GM21737 (cell line): ENCODE data around the gene TPSG1.

Source experiments
- ATAC-seq: cut with Tn5 transposase; IDR thresholded peaks from one replicate; pipeline ENCODE4 v1.9.1; 2021; ENCODE audit warnings: mild to moderate bottlenecking, moderate library complexity; ENCODE audit not compliant: unreplicated experiment

Gene TPSG1

DNA sequence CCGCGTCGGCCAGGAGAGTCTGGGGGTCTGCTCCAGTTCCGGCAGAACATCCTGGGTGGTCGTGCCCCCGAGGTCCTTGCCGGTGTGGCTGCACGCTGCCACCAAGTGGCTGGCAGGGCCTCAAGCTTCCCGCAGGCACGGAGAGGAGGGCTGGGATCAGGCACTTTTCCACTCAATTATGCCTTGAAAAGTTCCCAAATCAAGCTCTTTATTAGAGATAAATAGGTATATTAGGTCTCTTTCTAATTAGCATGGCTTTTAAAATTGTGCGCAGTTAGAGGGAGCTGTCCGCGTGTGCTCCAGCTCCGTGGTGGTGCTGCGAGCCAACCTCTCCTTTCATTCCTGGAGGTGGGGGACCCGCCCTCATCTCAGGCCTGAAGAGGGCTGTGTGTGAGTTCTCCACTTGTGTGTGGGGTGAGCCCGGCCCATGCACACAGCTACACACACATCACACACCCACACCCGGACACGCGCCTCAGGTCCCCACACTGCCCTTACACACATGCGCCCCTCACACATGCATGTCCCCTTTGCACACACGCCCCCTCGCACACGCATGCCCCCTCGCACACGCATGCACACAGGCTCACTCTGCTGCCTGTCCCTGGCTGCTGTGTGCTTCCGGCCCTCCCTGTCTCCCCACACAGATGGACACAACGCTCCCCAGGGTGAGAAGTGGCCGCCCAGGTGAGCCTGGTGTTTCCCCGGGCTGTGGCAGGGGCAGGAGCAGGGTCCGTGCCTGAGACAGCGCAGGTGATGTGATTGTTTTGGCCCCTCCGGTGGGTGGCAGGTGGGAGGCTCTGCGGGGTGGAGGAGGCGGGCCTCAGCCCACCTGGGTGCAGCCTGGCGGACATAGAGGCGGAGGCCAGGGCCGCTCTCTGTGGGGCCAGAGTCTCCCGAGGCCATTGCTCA is 43.4 kb downstream of the TPSG1 start:
- ATAC-seq = no peak

DNA sequence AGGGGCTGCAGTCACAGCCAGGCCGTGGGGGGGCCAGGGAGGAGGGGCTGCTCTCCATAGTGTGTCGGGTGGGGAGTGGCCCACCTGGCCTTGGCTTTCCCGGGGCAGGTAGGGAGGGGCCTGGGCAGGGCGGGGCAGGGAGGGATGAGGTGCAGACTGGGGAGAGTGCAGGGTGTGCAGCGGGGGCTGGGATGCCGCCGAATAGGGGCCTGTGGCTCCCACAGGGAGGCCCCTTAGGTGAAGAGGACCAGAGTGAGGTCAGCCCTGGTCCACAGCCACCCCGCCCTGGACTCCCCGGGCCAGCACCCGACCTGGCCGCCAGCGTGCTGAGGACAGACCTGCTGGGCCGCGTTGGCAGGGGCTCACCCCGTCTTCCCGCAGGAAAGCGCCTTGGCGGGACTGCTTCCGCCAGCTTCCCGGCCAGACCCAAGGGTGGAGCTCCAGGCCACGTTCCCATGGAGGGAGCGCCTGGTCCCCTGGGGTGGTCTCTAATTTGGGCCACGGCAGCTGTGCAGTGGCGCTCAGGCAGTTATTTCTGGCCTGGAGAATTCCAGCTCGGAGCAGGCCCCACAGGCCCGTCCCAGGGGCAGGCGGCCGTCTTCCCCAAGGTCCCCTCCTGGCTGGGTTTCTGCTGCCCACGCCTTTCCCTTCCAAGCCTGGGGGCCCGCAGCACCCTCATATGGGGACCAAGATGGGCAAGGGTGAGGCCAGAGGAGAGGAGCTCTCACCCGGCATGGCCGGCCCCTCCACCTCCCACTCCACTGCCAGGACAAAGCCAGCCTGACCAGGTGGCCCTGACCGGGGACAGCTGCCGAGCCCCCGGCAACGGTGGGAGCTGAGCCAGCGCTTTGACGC is 44.3 kb downstream of the TPSG1 start:
- ATAC-seq = no peak

DNA sequence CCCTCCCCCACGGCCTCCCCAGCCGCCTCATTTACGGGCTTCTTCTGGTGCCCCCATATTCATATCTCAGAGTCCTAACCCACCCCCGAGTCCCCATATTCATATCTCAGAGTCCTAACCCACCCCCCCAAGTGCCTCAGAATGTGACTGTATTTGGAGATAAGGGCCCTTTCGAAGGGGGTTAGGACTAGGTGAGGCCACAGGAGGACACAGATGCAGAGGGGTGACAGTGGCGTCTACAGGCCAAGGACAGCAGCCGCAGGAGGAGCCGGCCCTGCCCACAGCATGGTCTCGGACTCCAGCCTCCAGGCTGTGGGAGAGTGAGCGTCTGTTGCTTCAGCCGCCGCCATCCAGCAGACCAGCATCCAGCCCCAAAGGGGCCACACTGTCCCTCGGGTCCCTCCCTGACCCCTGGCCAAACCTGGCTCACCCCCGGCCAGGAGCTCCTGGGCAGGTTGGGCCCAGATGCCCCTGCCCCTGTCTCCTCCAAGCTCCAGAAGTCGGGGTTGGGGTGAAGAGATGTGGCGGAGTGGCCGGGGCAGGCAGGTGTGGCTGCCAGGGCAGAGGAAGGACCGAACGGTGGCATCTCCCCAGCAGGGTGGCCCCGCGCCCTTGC is 46.7 kb downstream of the TPSG1 start:
- ATAC-seq = no peak

DNA sequence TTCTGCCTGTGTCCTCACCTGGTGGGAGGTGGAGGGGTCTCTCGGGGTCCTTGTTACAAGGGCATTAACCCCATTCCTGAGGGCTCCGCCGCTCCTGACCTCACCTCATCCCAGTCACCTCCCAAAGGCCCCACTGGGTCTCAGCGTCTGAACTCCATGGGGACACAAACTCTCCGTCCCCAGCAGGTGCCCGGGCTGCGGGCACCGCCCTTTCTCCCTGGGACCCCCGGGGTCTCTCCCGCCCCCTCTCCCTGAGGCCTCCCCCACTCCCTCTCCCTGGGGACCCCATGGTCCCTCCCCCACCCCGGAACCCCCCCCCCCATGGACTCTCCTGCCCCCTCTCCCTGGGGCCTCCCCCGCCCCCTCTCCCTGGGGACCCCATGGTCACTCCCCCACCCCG is 47.3 kb downstream of the TPSG1 start:
- ATAC-seq = no peak

DNA sequence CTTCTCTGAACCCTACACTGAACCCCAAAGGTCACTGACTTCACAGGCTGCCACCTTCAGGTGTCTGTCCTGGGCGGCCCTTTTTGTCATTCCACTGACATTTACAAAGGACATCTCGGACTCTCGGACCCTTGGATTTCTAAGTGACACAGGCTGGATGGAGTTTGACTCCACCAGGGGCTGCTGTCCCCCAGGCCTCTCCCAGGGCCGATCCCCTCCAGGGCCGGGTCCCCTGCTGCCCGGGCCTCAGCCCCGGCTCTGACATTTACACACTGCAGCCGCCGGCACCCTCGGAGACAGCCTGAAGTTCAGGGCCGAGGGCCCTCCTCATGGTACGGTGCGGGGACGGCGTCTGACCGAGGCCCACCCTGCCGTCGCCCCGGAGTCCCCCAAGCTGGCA is 48.0 kb downstream of the TPSG1 start:
- no peak for ATAC-seq

DNA sequence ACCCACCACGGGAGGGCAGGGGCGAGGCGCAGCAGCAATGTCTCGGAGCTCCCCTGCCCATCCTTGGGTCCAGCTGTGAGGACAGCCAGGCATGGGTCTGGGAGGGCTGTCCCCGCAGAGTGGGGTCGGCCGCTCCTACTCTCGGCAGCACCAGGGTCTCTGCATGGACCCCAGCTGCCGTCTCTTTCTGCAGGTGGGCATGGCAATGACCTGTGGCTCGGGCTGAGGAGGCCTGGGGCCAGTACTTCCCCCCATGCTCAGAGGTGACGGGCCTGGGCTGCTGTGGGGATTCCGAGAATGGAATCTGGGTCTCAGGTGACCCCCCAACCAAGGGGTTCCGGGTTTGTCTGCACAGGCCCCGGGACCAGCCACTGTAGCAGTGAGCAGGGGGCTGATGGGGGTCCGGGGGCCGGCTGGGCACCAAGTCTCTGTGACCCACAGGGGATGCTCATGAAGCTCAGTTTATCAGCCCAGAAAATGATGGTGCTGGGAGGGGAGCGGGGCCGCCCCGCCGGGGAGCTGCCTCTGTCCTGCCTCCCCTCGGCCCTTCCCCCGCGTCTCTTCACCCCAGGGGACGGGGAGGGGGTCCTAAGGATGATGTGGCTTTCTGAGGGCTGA is 48.7 kb downstream of the TPSG1 start:
- ATAC-seq = no peak

DNA sequence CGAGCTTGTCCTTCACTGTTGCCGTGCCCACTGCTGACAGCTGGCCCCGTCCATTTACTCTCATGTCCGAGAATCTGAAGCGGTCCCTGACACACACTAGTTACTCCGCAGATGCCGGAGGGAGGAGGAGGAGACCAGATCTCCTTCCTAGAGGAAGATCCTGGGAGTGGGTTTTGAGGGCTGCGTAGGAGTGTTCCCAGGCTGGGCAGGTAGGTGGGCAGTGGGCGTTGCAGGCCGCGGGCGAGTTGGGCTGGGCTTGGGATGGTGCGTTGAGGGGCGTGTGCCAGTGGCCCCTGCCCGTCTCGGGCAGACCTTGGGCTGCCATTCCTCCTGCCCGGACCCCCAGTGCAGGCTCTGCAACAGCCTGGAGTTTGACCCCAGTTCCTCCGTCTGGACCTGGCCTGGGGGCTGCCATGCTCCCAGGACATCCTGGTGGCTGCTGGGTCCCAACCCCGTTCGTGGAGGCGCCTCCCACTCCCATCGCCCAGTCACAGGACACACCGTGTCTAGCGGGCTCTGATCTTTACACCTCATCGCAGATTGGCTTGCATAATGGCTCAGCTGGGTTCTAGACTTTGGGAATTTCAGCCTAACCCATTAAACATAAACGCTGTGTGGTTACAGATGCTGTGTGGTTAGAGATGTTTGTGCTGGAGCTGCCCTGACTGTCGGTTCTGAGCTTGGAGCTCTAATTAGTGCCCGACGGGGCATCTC is 49.3 kb downstream of the TPSG1 start:
- ATAC-seq = no peak

DNA sequence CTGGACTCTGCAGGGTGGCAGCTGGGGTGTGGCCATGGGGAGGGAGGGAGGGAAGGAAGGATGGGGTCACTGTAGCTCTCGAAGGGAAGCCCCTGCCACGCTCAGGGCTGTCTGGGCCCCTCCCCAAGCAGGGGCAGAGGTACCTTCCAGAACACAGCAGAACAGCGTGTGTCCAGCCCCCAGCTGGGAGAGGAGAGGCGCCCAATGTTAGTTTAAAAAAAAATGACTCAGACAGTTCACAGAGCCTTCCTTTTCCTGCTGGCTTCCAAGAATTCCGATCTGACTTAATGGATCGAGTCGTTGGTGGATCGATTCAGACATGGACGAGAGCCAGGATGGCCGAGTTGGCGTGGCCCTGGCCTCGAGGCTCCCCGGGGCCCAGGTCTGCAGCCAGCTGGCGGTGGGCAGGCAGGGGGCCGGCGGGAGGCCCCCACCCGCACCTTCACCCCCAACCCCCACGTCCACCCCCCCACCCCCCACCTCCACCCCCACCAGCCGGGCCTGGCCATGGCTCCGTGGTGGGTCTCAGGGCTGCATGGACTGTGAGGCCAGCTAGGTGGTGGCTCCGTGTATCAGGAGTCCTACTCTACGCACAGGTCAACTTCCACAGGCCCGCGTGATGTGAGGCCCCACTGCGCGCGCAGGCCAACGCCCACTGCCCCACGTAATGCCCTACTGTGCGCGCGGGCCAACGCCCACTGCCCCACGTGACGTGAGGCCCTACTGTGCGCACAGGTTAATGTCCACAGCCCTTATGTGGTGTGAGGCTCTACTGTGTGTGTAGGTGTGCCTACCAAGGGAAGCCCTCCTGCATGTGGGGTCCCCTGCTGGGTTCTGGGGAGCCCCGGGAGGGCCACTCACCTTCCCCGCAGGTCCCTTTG is 50.4 kb downstream of the TPSG1 start:
- ATAC-seq = no peak

DNA sequence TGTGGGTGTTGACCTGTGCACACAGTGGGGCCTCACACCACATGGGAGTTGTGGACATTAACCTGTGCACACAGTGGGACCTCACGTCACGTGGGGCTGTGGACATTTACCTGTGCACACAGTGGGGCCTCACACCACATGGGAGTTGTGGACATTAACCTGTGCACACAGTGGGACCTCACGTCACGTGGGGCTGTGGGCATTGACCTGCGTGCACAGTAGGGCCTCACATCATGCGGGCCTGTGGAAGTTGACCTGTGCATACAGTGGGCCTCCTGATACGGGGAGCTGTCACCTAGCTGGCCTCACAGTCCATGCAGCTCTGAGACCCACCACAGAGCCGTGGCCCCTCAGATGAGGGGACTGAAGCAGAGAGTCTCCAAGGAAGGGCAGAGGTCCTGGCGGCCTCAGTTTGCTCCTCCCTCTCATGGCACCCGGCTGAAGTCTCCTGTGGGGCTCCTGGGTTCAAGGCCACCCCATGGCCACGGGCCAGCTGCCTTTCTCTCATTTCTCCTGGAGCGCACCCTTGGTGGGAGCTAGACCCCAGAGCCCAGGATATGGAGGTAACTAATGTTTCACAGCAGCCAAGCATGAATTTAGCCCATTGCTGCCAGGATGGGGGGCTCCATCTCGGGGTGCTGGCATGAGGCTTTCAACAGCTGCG is 51.1 kb downstream of the TPSG1 start:
- ATAC-seq = no peak

DNA sequence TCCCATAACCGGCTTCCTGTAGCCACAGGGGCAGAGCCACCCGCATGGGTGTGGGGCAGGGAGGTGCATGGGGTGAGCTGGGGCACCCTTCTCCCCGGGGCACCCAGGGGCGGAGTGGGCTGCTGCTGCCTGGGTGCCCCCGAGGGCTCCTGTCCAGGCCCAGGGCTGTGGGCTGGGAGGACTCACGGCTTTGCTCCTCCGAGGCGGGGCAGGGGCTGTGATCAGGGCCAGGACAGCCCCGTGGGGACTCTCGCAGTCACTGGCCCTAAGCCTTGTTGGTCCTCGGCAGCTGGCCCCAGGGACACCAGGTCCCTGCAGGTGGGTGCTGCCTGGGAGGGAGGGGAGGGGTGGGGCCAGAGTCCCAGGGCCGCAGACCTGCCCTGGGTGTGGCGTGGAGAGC is 52.4 kb downstream of the TPSG1 start:
- no peak for ATAC-seq

DNA sequence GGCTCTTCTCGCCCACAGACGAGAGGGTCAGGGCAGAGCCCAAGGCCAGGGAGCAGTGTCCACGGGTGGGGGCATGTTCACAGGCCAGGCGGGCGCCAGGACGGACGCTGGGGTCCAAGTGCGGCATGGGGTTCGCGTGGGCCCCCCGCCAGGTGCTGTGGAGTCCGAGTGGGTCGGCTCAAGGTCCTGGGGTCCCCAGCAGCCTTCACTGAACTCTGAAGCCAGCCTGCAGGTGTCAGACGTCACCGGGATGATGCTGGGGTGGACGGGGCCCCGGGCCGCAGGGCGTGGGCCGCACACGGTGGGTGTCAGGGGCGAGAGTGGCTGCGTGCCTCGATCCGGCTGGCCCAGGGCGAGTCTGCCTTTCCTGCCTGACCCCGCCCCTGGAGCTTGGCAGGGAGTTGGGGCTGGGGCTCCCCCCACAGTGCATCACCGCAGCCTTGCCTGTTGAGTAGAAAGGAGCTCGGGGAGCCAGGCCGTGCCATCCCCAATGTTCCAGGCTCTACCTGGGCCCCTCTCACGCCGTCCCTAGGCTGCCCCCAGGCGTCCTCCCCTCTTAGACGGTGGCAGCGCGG is 53.1 kb downstream of the TPSG1 start:
- ATAC-seq = no peak
